Endothelial cell of umbilical vein (primary cell): ENCODE data around the gene MADCAM1.
"Not testable (repeated sequence)": the region's sequence is repeated elsewhere in the genome, so short reads cannot be mapped to it uniquely, and the experiment has no call there.

Experiments used
- CTCF ChIP-seq, 2 donors: IDR thresholded peaks; 1 replicate in 1 of 2; 2 replicates in 1 of 2; pipeline ENCODE4 v1.5.1; 2011; ENCODE audit warnings: low read length in 2 of 2, mild to moderate bottlenecking in 2 of 2, moderate library complexity in 2 of 2, control low read depth in 1 of 2, inconsistent platforms in 1 of 2, low read depth in 1 of 2; ENCODE audit not compliant: insufficient read depth in 1 of 2; ENCODE audit errors: extremely low read depth in 1 of 2
- EZH2 ChIP-seq: IDR thresholded peaks from 2 replicates; pipeline ENCODE4 v1.6.1; 2012; ENCODE audit warnings: borderline replicate concordance, low read depth, mild to moderate bottlenecking, moderate library complexity, low read length, inconsistent platforms; ENCODE audit not compliant: severe bottlenecking
- FOS ChIP-seq: IDR thresholded peaks from 2 replicates; pipeline ENCODE4 v1.6.1; 2011; ENCODE audit warnings: mild to moderate bottlenecking, low read length, moderate library complexity, borderline replicate concordance; ENCODE audit not compliant: insufficient read depth
- GATA2 ChIP-seq: IDR thresholded peaks from 2 replicates; pipeline ENCODE4 v1.7.0; 2011; ENCODE audit warnings: low read depth, mild to moderate bottlenecking, moderate library complexity, mixed read lengths, low read length; ENCODE audit not compliant: insufficient read length, insufficient read depth
- JUN ChIP-seq: IDR thresholded peaks from 2 replicates; pipeline ENCODE4 v1.6.1; 2011; ENCODE audit warnings: borderline replicate concordance, low read depth; ENCODE audit not compliant: insufficient read length, insufficient read depth
- MAX ChIP-seq: IDR thresholded peaks from 2 replicates; pipeline ENCODE4 v1.6.1; 2011; ENCODE audit not compliant: insufficient read depth, insufficient read length
- MYC ChIP-seq: IDR thresholded peaks from one replicate; pipeline ENCODE4 v1.6.1; 2011; ENCODE audit warnings: mild to moderate bottlenecking, low read depth, low read length
- POLR2A ChIP-seq: IDR thresholded peaks from 2 replicates; pipeline ENCODE4 v1.6.1; 2012; ENCODE audit warnings: low read depth, mild to moderate bottlenecking, control low read depth, low read length
- POLR2AphosphoS5 ChIP-seq: IDR thresholded peaks from 2 replicates; pipeline ENCODE4 v1.6.1; 2012; ENCODE audit warnings: low read depth, mild to moderate bottlenecking, control low read depth, low read length, moderate library complexity; ENCODE audit not compliant: insufficient read depth

GRCh38 chr19:481100-481499 is 15.2 kb upstream of the MADCAM1 start:
- TF ChIP-seq EZH2; CTCF (IDR thresholded peaks at IDR 0.05; ENCODE audit: extremely low read depth in 1 of 2, insufficient read depth in 1 of 2, low read depth in 1 of 2, low read length in 2 of 2); POLR2A; MAX; GATA2; POLR2AphosphoS5; MYC; FOS; JUN: not testable (repeated sequence)
